Liver (tissue), 9 donors: ENCODE measurements around the gene CMTM8. TPM values are rescaled to one million over a fixed set of nuclear protein-coding genes. Genes with fewer than 3 reads are reported as not detected.

ENCODE experiments used
- DNase-seq: peaks from one replicate; pipeline ENCODE4 v3.0.0-alpha.2; 2017; ENCODE audit warnings: low spot score
- H3K27ac ChIP-seq, 2 donors: one replicate each; pipeline ENCODE4 v1.7.0; 2013; ENCODE audit warnings: inconsistent platforms in 2 of 2, low read length in 2 of 2, control low read depth in 1 of 2, low read depth in 1 of 2, mild to moderate bottlenecking in 1 of 2
- H3K27me3 ChIP-seq, 4 donors: one replicate each; pipeline versions ENCODE4 v1.6.1 to v1.7.0; 2013; ENCODE audit warnings: low read length in 3 of 4, inconsistent platforms in 1 of 4, mild to moderate bottlenecking in 1 of 4, moderate library complexity in 1 of 4; ENCODE audit not compliant: control insufficient read depth in 4 of 4, insufficient read depth in 4 of 4
- H3K36me3 ChIP-seq, 4 donors: one replicate each; pipeline versions ENCODE4 v1.6.1 to v1.7.0; 2013; ENCODE audit warnings: low read length in 3 of 4, mild to moderate bottlenecking in 3 of 4, low read depth in 1 of 4, moderate library complexity in 1 of 4; ENCODE audit not compliant: control insufficient read depth in 4 of 4, insufficient read depth in 3 of 4
- H3K4me1 ChIP-seq, 4 donors: one replicate each; pipeline versions ENCODE4 v1.6.1 to v1.7.0; 2013; ENCODE audit warnings: low read length in 3 of 4, mild to moderate bottlenecking in 3 of 4, moderate library complexity in 1 of 4; ENCODE audit not compliant: control insufficient read depth in 4 of 4, insufficient read depth in 4 of 4
- H3K4me3 ChIP-seq, 3 donors: one replicate each; pipeline versions ENCODE4 v1.6.1 to v1.7.0; 2013; ENCODE audit warnings: low read length in 3 of 3, control low read depth in 1 of 3, low read depth in 1 of 3, mild to moderate bottlenecking in 1 of 3
- H3K9ac ChIP-seq, 2 donors: one replicate each; pipeline ENCODE4 v1.7.0; 2013; ENCODE audit warnings: low read length in 2 of 2, mild to moderate bottlenecking in 2 of 2, moderate library complexity in 2 of 2, control low read depth in 1 of 2, low read depth in 1 of 2
- H3K9me3 ChIP-seq, 4 donors: one replicate each; pipeline versions ENCODE4 v1.6.1 to v1.7.0; 2013; ENCODE audit warnings: low read length in 3 of 4; ENCODE audit not compliant: control insufficient read depth in 4 of 4
- ATF3 ChIP-seq: IDR thresholded peaks from 2 replicates; pipeline ENCODE4 v1.6.1; 2016; ENCODE audit warnings: antibody characterized with exemption
- CTCF ChIP-seq: fragments of 150-350 bp; IDR thresholded peaks from 2 replicates; pipeline ENCODE4 v1.5.1; 2017; ENCODE audit warnings: improper control_type of control experiment, low read depth, low read length; ENCODE audit not compliant: missing input control
- FOXA1 ChIP-seq: IDR thresholded peaks from 2 replicates; pipeline ENCODE4 v1.6.1; 2016; ENCODE audit warnings: antibody characterized with exemption
- FOXA2 ChIP-seq: IDR thresholded peaks from 2 replicates; pipeline ENCODE4 v1.6.1; 2016; ENCODE audit warnings: antibody characterized with exemption
- GABPA ChIP-seq, 2 donors: IDR thresholded peaks in 1 of 2; conservative IDR thresholded peaks in 1 of 2; 2 replicates each; pipeline ENCODE4 v1.6.1; 2016; ENCODE audit warnings: antibody characterized with exemption in 2 of 2, mild to moderate bottlenecking in 1 of 2, moderate library complexity in 1 of 2
- HNF4A ChIP-seq, 2 donors: conservative IDR thresholded peaks; 2 replicates each; pipeline ENCODE4 v1.6.1; 2016; ENCODE audit warnings: antibody characterized with exemption in 2 of 2, mild to moderate bottlenecking in 2 of 2
- HNF4G ChIP-seq: IDR thresholded peaks from 2 replicates; pipeline ENCODE4 v1.6.1; 2016; ENCODE audit warnings: antibody characterized with exemption
- JUND ChIP-seq, 2 donors: IDR thresholded peaks; 2 replicates each; pipeline ENCODE4 v1.6.1; 2016; ENCODE audit warnings: antibody characterized with exemption in 2 of 2
- MAX ChIP-seq: IDR thresholded peaks from 2 replicates; pipeline ENCODE4 v1.6.1; 2016; ENCODE audit warnings: antibody characterized with exemption
- NR2F2 ChIP-seq: IDR thresholded peaks from 2 replicates; pipeline ENCODE4 v1.6.1; 2016; ENCODE audit warnings: antibody characterized with exemption
- RAD21 ChIP-seq, 2 donors: IDR thresholded peaks; 2 replicates each; pipeline ENCODE4 v1.6.1; 2016; ENCODE audit warnings: antibody characterized with exemption in 2 of 2, mild to moderate bottlenecking in 2 of 2
- RXRA ChIP-seq, 2 donors: IDR thresholded peaks; 2 replicates each; pipeline ENCODE4 v1.6.1; 2017 to 2018; ENCODE audit warnings: antibody characterized with exemption in 2 of 2, mild to moderate bottlenecking in 1 of 2
- SP1 ChIP-seq: IDR thresholded peaks from 2 replicates; pipeline ENCODE4 v1.6.1; 2018; ENCODE audit warnings: antibody characterized with exemption, mild to moderate bottlenecking
- TAF1 ChIP-seq: conservative IDR thresholded peaks from 2 replicates; pipeline ENCODE4 v1.6.1; 2016; ENCODE audit warnings: antibody characterized with exemption, mild to moderate bottlenecking
- YY1 ChIP-seq: IDR thresholded peaks from 2 replicates; pipeline ENCODE4 v1.6.1; 2016; ENCODE audit warnings: antibody characterized with exemption, mild to moderate bottlenecking
- ZBTB33 ChIP-seq: IDR thresholded peaks from 2 replicates; pipeline ENCODE4 v1.6.1; 2016; ENCODE audit warnings: antibody characterized with exemption
- WGBS: extraction: QIAGEN DNeasy Blood & Tissue Kit; methylation state at CpG from one replicate; pipeline ENCODE4 v1.1.7; 2013; 5-methylcytosine and 5-hydroxymethylcytosine counted together
- polyA plus RNA-seq, 2 donors: library from polyadenylated mRNA; stranded (reverse) in 1 of 2; unstranded in 1 of 2; fragments of 200-250 nt in 1 of 2; fragments of >200 nt in 1 of 2; fragmentation: Nextera tagmentation in 1 of 2; extraction: Ambion mirVana in 1 of 2; gene quantifications; one replicate each; pipeline versions ENCODE4 v1.2.1 to v1.2.3, GENCODE V29; 2013 to 2015
- total RNA-seq, 2 donors: library from RNA; depleted of rRNA; stranded (reverse); fragments of >200 nt; gene quantifications; one replicate each; pipeline ENCODE4 v1.2.3, GENCODE V29; 2014
- TF ChIP-seq, protein P1 (sequence below): IDR thresholded peaks from 2 replicates; pipeline ENCODE4 v1.6.1; 2016; ENCODE audit warnings: antibody characterized with exemption, mild to moderate bottlenecking
- donor health status: healthy.
- donor health status: healthy.
- donor health status: healthy.
- donor health status: healthy.
- donor health status: healthy.

CMTM8 gene
- total and polyA plus RNA-seq, 4 donors, result 4.3 to 44.6 (median 12.5) TPM

- no peak for TF ChIP-seq ZBTB33
- no peak for TF ChIP-seq NR2F2
Observed at GRCh38 chr3:32257042-32257441, 18.6 kb downstream of the CMTM8 start (continued).

DNA sequence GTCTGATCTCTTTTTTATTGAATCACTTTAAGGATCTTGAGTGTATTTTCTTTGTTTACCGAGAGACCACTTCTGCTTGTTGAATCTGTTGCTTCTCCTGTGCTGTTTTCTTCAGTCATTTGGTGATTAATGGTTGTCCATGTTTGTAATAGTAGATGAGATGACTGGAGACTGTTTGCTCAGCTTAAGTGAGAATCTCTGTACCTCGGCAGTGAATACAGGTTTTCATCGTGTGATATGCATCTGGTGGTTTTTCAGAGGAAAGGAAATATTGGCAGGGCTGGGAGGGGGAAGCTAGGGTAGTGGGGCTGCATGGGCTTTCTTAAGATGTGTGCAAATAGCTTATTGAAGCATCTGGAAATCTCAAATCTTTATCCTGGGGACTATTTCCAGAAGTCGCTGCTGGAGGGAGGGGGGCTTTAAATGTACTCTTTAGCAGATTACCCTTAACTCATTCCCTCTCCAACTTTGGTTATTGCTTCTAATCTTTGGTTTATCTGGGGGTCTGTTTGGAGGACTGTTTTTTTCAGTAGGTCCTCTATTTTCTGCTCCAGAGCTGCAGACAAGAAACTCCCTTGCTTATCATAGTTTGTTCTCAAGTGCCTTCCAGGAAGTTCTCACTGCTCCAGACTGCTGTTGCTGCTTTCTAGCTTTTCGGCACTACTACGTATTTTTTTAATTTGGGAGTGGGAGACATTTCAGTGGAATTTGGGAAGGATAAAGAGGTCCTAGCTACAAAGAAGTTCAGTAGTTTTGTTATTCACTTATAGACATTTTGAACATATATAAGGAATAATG lies 19.4 kb downstream of the CMTM8 start:
- Histone ChIP-seq H3K4me1 (no peaks in the 10 kb centered on the region), H3K27ac (no peak overlapping the region), H3K27me3 (no peaks in the 10 kb centered on the region), H3K9me3 (peaks cover 0 to 1% (median 0%) of the 10 kb centered on the region in 4 donors), H3K9ac (no peak overlapping the region), H3K4me3 (no peak overlapping the region), H3K36me3 (peaks cover 0 to 2% (median 0%) of the 10 kb centered on the region in 4 donors)
- DNase-seq, result no peak
- WGBS, result 79% methylated on average over 6 of the region's 6 CpGs
- TF ChIP-seq ZBTB33, result no peak
- TF ChIP-seq ATF3, result no peak
- TF ChIP-seq JUND (IDR thresholded peaks at IDR 0.05), result no peak
- no peak for TF ChIP-seq TAF1
- TF ChIP-seq NR2F2, result no peak
- no peak for TF ChIP-seq MAX
- no peak for TF ChIP-seq FOXA2
- no peak for TF ChIP-seq YY1
- TF ChIP-seq RAD21 (IDR thresholded peaks at IDR 0.05), result no peak
- no peak for TF ChIP-seq HNF4G
- TF ChIP-seq SP1, result no peak
- no peak for TF ChIP-seq HNF4A (conservative IDR thresholded peaks at IDR 0.05)
- no peak for TF ChIP-seq GABPA (IDR thresholded peaks at IDR 0.05 in 1 of 2, conservative IDR thresholded peaks at IDR 0.05 in 1 of 2)
- TF ChIP-seq RXRA (IDR thresholded peaks at IDR 0.05), result no peak
- TF ChIP-seq CTCF, result no peak
- no peak for TF ChIP-seq FOXA1
- TF ChIP-seq, protein P1, sequence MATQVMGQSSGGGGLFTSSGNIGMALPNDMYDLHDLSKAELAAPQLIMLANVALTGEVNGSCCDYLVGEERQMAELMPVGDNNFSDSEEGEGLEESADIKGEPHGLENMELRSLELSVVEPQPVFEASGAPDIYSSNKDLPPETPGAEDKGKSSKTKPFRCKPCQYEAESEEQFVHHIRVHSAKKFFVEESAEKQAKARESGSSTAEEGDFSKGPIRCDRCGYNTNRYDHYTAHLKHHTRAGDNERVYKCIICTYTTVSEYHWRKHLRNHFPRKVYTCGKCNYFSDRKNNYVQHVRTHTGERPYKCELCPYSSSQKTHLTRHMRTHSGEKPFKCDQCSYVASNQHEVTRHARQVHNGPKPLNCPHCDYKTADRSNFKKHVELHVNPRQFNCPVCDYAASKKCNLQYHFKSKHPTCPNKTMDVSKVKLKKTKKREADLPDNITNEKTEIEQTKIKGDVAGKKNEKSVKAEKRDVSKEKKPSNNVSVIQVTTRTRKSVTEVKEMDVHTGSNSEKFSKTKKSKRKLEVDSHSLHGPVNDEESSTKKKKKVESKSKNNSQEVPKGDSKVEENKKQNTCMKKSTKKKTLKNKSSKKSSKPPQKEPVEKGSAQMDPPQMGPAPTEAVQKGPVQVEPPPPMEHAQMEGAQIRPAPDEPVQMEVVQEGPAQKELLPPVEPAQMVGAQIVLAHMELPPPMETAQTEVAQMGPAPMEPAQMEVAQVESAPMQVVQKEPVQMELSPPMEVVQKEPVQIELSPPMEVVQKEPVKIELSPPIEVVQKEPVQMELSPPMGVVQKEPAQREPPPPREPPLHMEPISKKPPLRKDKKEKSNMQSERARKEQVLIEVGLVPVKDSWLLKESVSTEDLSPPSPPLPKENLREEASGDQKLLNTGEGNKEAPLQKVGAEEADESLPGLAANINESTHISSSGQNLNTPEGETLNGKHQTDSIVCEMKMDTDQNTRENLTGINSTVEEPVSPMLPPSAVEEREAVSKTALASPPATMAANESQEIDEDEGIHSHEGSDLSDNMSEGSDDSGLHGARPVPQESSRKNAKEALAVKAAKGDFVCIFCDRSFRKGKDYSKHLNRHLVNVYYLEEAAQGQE, result no peak
